H1 (cell line): ENCODE data around the gene OSBPL9. TPM values are rescaled to one million over a fixed set of nuclear protein-coding genes. Genes with fewer than 3 reads are reported as not detected.

Experiments
- CTCF ChIA-PET: fragments of 300-600 bp; sonication (Branson Sonifier 250); formaldehyde crosslinking; loops from one replicate; lab custom pipeline; 2021; ENCODE audit not compliant: partially characterized antibody; lab: Charles Lee
- POLR2A ChIA-PET: fragments of 300-600 bp; sonication (Branson Sonifier 250); formaldehyde crosslinking; loops from one replicate; lab custom pipeline; 2021; ENCODE audit warnings: inconsistent platforms; ENCODE audit not compliant: partially characterized antibody; lab: Charles Lee
- DNase-seq, 2 experiments: peaks; one replicate each; pipeline versions ENCODE4 v3.0.0 to v3.0.0-alpha.2; 2010 to 2022; ENCODE audit warnings: low spot score in 2 of 2, low read depth in 1 of 2, mixed read lengths in 1 of 2
- FAIRE-seq: peaks from 2 replicates; lab custom pipeline; 2011; peaks lifted over from hg19 to GRCh38; lab: Jason Lieb, UNC
- H2AFZ ChIP-seq: 2 replicates; pipeline ENCODE4 v1.8.1; 2012; ENCODE audit warnings: low read length, inconsistent platforms
- H2AK5ac ChIP-seq: 2 replicates; pipeline ENCODE4 v1.6.1; 2013; ENCODE audit warnings: low read depth, low read length
- H2BK120ac ChIP-seq: replicated peaks from 2 replicates; pipeline ENCODE3; 2013; ENCODE audit warnings: low read depth, low read length, inconsistent platforms
- H2BK12ac ChIP-seq: 2 replicates; pipeline ENCODE4 v1.6.1; 2013; ENCODE audit warnings: low read depth, low read length
- H2BK15ac ChIP-seq: 2 replicates; pipeline ENCODE4 v1.6.1; 2013; ENCODE audit warnings: low read length
- H2BK20ac ChIP-seq: 2 replicates; pipeline ENCODE4 v1.6.1; 2013; ENCODE audit warnings: low read length
- H2BK5ac ChIP-seq: 2 replicates; pipeline ENCODE4 v1.6.1; 2013; ENCODE audit warnings: low read depth, low read length
- H3K14ac ChIP-seq: 2 replicates; pipeline ENCODE4 v1.6.1; 2013; ENCODE audit warnings: inconsistent platforms; ENCODE audit not compliant: insufficient read length
- H3K18ac ChIP-seq: 2 replicates; pipeline ENCODE4 v1.6.1; 2013; ENCODE audit warnings: low read length; ENCODE audit errors: extremely low read depth
- H3K23ac ChIP-seq: 2 replicates; pipeline ENCODE4 v1.6.1; 2013; ENCODE audit warnings: inconsistent platforms; ENCODE audit not compliant: insufficient read length
- H3K23me2 ChIP-seq: 2 replicates; pipeline ENCODE4 v1.6.1; 2013; ENCODE audit warnings: low read depth, low read length
- H3K27ac ChIP-seq: 2 replicates; pipeline ENCODE4 v1.6.1; 2011; ENCODE audit warnings: low read depth, low read length, inconsistent platforms
- H3K27me3 ChIP-seq, 4 experiments: replicated peaks in 1 of 4; 1 replicate in 1 of 4; 2 replicates in 3 of 4; pipeline versions ENCODE4 v1.6.1 to v1.8.1; 2011 to 2013; ENCODE audit warnings: low read length in 3 of 4, mild to moderate bottlenecking in 3 of 4, inconsistent platforms in 2 of 4, mixed read lengths in 2 of 4, moderate library complexity in 1 of 4; ENCODE audit not compliant: control insufficient read depth in 3 of 4, insufficient read depth in 3 of 4; ENCODE audit errors: extremely low read depth in 1 of 4
- H3K36me3 ChIP-seq, 4 experiments: 2 replicates each; pipeline versions ENCODE4 v1.6.1 to v1.8.1; 2011 to 2013; ENCODE audit warnings: mild to moderate bottlenecking in 4 of 4, low read length in 3 of 4, moderate library complexity in 2 of 4, control low read depth in 1 of 4, inconsistent platforms in 1 of 4; ENCODE audit not compliant: insufficient read depth in 4 of 4, control insufficient read depth in 2 of 4
- H3K4ac ChIP-seq: replicated peaks from 2 replicates; pipeline ENCODE3; 2013; ENCODE audit warnings: low read length, low read depth, mixed read lengths, inconsistent platforms; ENCODE audit not compliant: insufficient read length
- H3K4me1 ChIP-seq, 4 experiments: replicated peaks in 1 of 4; 1 replicate in 1 of 4; 2 replicates in 3 of 4; pipeline versions ENCODE4 v1.6.1 to v1.8.1; 2011 to 2013; ENCODE audit warnings: low read length in 3 of 4, inconsistent platforms in 2 of 4, mixed read lengths in 1 of 4; ENCODE audit not compliant: insufficient read depth in 4 of 4, control insufficient read depth in 3 of 4
- H3K4me2 ChIP-seq, 2 experiments: 2 replicates each; pipeline versions ENCODE4 v1.6.1 to v1.8.1; 2011 to 2013; ENCODE audit warnings: low read depth in 2 of 2, low read length in 2 of 2, control low read depth in 1 of 2, inconsistent platforms in 1 of 2, mild to moderate bottlenecking in 1 of 2; ENCODE audit not compliant: insufficient read depth in 1 of 2
- H3K4me3 ChIP-seq, 4 experiments: fragments of 200-600, 300-600 bp in 1 of 4; sonication (generic), shearing (Covaris generic), sonication (Bioruptor Twin) in 1 of 4; 2 replicates each; pipeline versions ENCODE4 v1.5.1 to v1.8.1; 2011 to 2016; ENCODE audit warnings: low read length in 4 of 4, low read depth in 3 of 4, control low read depth in 2 of 4, inconsistent platforms in 2 of 4, mild to moderate bottlenecking in 2 of 4, mixed read lengths in 1 of 4, moderate library complexity in 1 of 4; ENCODE audit not compliant: insufficient read depth in 2 of 4; ENCODE audit errors: extremely low read depth in 1 of 4
- H3K56ac ChIP-seq: replicated peaks from 2 replicates; pipeline ENCODE3; 2013; ENCODE audit warnings: low read depth, mild to moderate bottlenecking, mixed read lengths, low read length, inconsistent platforms; ENCODE audit not compliant: insufficient read length
- H3K79me1 ChIP-seq: 2 replicates; pipeline ENCODE4 v1.6.1; 2013; ENCODE audit warnings: low read depth, low read length, control low read depth
- H3K79me2 ChIP-seq, 2 experiments: 2 replicates each; pipeline versions ENCODE4 v1.6.1 to v1.8.1; 2012 to 2013; ENCODE audit warnings: low read length in 2 of 2, mild to moderate bottlenecking in 2 of 2, inconsistent platforms in 1 of 2; ENCODE audit not compliant: insufficient read depth in 2 of 2, control insufficient read depth in 1 of 2
- H3K9ac ChIP-seq, 4 experiments: replicated peaks in 1 of 4; 1 replicate in 1 of 4; 2 replicates in 3 of 4; pipeline versions ENCODE4 v1.6.1 to v1.8.1; 2011 to 2013; ENCODE audit warnings: low read depth in 3 of 4, low read length in 3 of 4, control low read depth in 2 of 4, mild to moderate bottlenecking in 2 of 4, moderate library complexity in 2 of 4, inconsistent platforms in 1 of 4; ENCODE audit errors: extremely low read depth in 1 of 4
- H3K9me3 ChIP-seq, 2 experiments: 2 replicates each; pipeline versions ENCODE4 v1.6.1 to v1.8.1; 2012 to 2013; ENCODE audit warnings: mild to moderate bottlenecking in 2 of 2, moderate library complexity in 2 of 2, control low read depth in 1 of 2, inconsistent platforms in 1 of 2, low read depth in 1 of 2, low read length in 1 of 2, mixed read lengths in 1 of 2; ENCODE audit not compliant: insufficient read depth in 2 of 2
- H4K20me1 ChIP-seq, 2 experiments: replicated peaks in 1 of 2; 2 replicates each; pipeline versions ENCODE3 to v1.8.1; 2011 to 2013; ENCODE audit warnings: inconsistent platforms in 2 of 2, low read length in 2 of 2, mild to moderate bottlenecking in 1 of 2; ENCODE audit not compliant: insufficient read depth in 2 of 2, control insufficient read depth in 1 of 2
- H4K5ac ChIP-seq: 2 replicates; pipeline ENCODE4 v1.6.1; 2013; ENCODE audit warnings: low read length, low read depth, mixed read lengths, inconsistent platforms; ENCODE audit not compliant: insufficient read length
- H4K8ac ChIP-seq: 2 replicates; pipeline ENCODE4 v1.8.0; 2013; ENCODE audit warnings: mild to moderate bottlenecking, moderate library complexity, low read length, inconsistent platforms; ENCODE audit not compliant: insufficient read depth; ENCODE audit errors: extremely low read depth
- H4K91ac ChIP-seq: replicated peaks from 2 replicates; pipeline ENCODE3; 2013; ENCODE audit warnings: low read length, mixed read lengths, inconsistent platforms; ENCODE audit not compliant: insufficient read length
- BACH1 ChIP-seq: IDR thresholded peaks from 2 replicates; pipeline ENCODE4 v1.6.1; 2012; ENCODE audit warnings: low read length, improper control_type of control experiment
- BCL11A ChIP-seq, 2 experiments: IDR thresholded peaks; one replicate each; pipeline ENCODE4 v1.6.1; 2011; ENCODE audit warnings: low read depth in 2 of 2, low read length in 2 of 2, mild to moderate bottlenecking in 2 of 2
- CTBP2 ChIP-seq: IDR thresholded peaks from 2 replicates; pipeline ENCODE4 v1.7.0; 2011; ENCODE audit warnings: borderline replicate concordance, mild to moderate bottlenecking, moderate library complexity, mixed read lengths, low read length; ENCODE audit not compliant: insufficient read depth, insufficient read length
- GABPA ChIP-seq: IDR thresholded peaks from 2 replicates; pipeline ENCODE4 v1.6.1; 2011; ENCODE audit warnings: mild to moderate bottlenecking, low read length, moderate library complexity, borderline replicate concordance; ENCODE audit not compliant: insufficient read depth
- GTF2F1 ChIP-seq: IDR thresholded peaks from 2 replicates; pipeline ENCODE4 v1.6.1; 2012; ENCODE audit warnings: low read depth, low read length, improper control_type of control experiment, borderline replicate concordance
- JUN ChIP-seq: IDR thresholded peaks from 2 replicates; pipeline ENCODE4 v1.6.1; 2011; ENCODE audit warnings: low read depth, mild to moderate bottlenecking, improper control_type of control experiment, low read length
- JUND ChIP-seq: IDR thresholded peaks from 2 replicates; pipeline ENCODE4 v1.6.1; 2011; ENCODE audit warnings: mild to moderate bottlenecking, improper control_type of control experiment, low read length
- KDM1A ChIP-seq: fragments of 200-600, 300-600 bp; sonication (generic); IDR thresholded peaks from 2 replicates; pipeline ENCODE4 v1.7.1; 2016; ENCODE audit warnings: mild to moderate bottlenecking, low read length, borderline replicate concordance
- KDM5A ChIP-seq: fragments of 200-600 bp; IDR thresholded peaks from 2 replicates; pipeline ENCODE4 v1.7.1; 2012; ENCODE audit warnings: mild to moderate bottlenecking, low read length, inconsistent platforms, mixed read lengths
- SUZ12 ChIP-seq: fragments of 200-600 bp; sonication (generic); IDR thresholded peaks from 2 replicates; pipeline ENCODE4 v1.6.1; 2012; ENCODE audit warnings: mild to moderate bottlenecking, inconsistent platforms, low read length, moderate library complexity, mixed read lengths
- YY1 ChIP-seq: IDR thresholded peaks from 2 replicates; pipeline ENCODE4 v1.6.1; 2011; ENCODE audit warnings: low read depth, mild to moderate bottlenecking, low read length
- WGBS, 2 experiments: shearing (Covaris generic) in 1 of 2; methylation state at CpG; one replicate each; pipeline versions ENCODE4 v1.1.6 to v1.1.7; 2013 to 2015; ENCODE audit warnings: low lambda C conversion rate in 2 of 2, mixed read lengths in 2 of 2, inconsistent platforms in 1 of 2, low coverage in 1 of 2, missing lambda C conversion rate in 1 of 2; ENCODE audit not compliant: insufficient replicate concordance in 2 of 2, insufficient coverage in 1 of 2, insufficient read length in 1 of 2; ENCODE audit errors: extremely low coverage in 1 of 2, missing lambda C conversion rate in 1 of 2; 5-methylcytosine and 5-hydroxymethylcytosine counted together
- polyA plus RNA-seq, 7 experiments: library from polyadenylated mRNA; depleted of rRNA in 3 of 7; stranded (reverse) in 5 of 7; unstranded in 2 of 7; fragments of >200 nt in 5 of 7; fragments of 200-250 nt in 2 of 7; gene quantifications; 1 replicate in 5 of 7; 2 replicates in 1 of 7; 4 replicates in 1 of 7; pipeline versions ENCODE4 v1.2.1 to v1.2.3, GENCODE V29; 2011 to 2013; ENCODE audit warnings: missing spikeins in 2 of 7, mixed read lengths in 2 of 7
- total RNA-seq: library from RNA; stranded (reverse); fragmentation: NEBNext Ultra II Directional; extraction: Animal tissue kit (Norgen Biotek cat#: 25700); gene quantifications from 2 replicates; pipeline ENCODE4 v1.2.1, GENCODE V29; 2021
- TF ChIP-seq, protein P1 (sequence below): IDR thresholded peaks from 2 replicates; pipeline ENCODE4 v1.6.1; 2012; ENCODE audit warnings: inconsistent platforms
- TF ChIP-seq, protein P2 (sequence below): IDR thresholded peaks from 2 replicates; pipeline ENCODE4 v1.6.1; 2012; ENCODE audit warnings: low read length, inconsistent platforms

Gene OSBPL9
- total and polyA plus RNA-seq, 2 of the 8 experiments (the other 6 are each of a cell fraction or from before 2014, with no cell fraction given) = 58.2 to 71.6 TPM

DNA sequence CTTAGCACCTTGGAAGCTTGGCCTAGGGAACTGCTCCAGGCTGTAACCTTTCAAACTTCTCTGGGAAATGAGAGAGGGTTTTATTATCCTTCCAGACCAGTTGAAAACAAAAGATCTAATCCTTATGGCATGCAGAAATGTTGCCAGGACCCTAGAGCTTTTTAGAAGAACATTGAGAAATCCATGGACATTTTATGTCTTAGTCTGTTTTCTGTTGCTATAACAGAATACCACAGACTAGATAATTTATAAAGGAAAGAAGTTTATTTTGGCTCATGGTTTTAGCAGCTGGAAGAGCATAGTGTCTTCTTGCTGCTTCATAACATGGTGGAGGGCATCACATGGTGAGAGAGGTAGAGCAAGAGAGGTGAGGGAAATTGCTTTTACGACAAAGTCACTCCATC is 25.8 kb downstream of the OSBPL9 start:
- Histone ChIP-seq H4K5ac (no peak overlapping the region), H4K20me1 (no peaks in the 10 kb centered on the region), H2AFZ (no peak overlapping the region), H3K23ac (no peak overlapping the region), H3K9ac (no peak overlapping the region), H2BK5ac (no peak overlapping the region), H2BK120ac (no peak overlapping the region), H4K8ac (no peak overlapping the region), H3K9me3 (no peaks in the 10 kb centered on the region), H4K91ac (no peak overlapping the region), H3K14ac (no peak overlapping the region), H2BK20ac (no peak overlapping the region), H2AK5ac (no peak overlapping the region), H3K4ac (no peak overlapping the region), H3K79me2 (peaks cover 0 to 12% of the 10 kb centered on the region in 2 experiments; a peak in 2 of 4 replicates), H3K4me3 (no peak overlapping the region), H3K36me3 (no peaks in the 10 kb centered on the region), H3K27me3 (no peaks in the 10 kb centered on the region), H3K27ac (no peak overlapping the region), H2BK15ac (no peak overlapping the region), H3K4me2 (no peak overlapping the region), H2BK12ac (no peak overlapping the region), H3K4me1 (peaks cover 0 to 2% (median 0%) of the 10 kb centered on the region in 4 experiments; a peak in 2 of 7 replicates), H3K23me2 (no peaks in the 10 kb centered on the region), H3K18ac (no peak overlapping the region), H3K56ac (no peak overlapping the region), H3K79me1 (no peaks in the 10 kb centered on the region)
- DNase-seq (no peak), FAIRE-seq (no peak)
- POLR2A ChIA-PET = no interaction called here
- 92% methylated on average over 1 of the region's 1 CpG; no CpG with 5 or more reads in 1 of the 2 experiments for WGBS, 2 experiments
- CTCF ChIA-PET = interaction anchor here (1.3 to 1.6 kb wide), 2 partner anchors 11 to 15 kb away, joined by 4 to 5 read pairs; no protein-coding TSS in a partner anchor
- TF ChIP-seq KDM1A (no peak), JUN (no peak), CTBP2 (no peak), YY1 (no peak), KDM5A (no peak), GABPA (no peak), GTF2F1 (no peak), SUZ12 (no peak), BACH1 (no peak), JUND (no peak), BCL11A (IDR thresholded peaks at IDR 0.05; ENCODE audit: low read depth in 2 of 2, low read length in 2 of 2) (no peak)
- TF ChIP-seq, protein P1, sequence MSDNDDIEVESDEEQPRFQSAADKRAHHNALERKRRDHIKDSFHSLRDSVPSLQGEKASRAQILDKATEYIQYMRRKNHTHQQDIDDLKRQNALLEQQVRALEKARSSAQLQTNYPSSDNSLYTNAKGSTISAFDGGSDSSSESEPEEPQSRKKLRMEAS = no peak
- TF ChIP-seq, protein P2, sequence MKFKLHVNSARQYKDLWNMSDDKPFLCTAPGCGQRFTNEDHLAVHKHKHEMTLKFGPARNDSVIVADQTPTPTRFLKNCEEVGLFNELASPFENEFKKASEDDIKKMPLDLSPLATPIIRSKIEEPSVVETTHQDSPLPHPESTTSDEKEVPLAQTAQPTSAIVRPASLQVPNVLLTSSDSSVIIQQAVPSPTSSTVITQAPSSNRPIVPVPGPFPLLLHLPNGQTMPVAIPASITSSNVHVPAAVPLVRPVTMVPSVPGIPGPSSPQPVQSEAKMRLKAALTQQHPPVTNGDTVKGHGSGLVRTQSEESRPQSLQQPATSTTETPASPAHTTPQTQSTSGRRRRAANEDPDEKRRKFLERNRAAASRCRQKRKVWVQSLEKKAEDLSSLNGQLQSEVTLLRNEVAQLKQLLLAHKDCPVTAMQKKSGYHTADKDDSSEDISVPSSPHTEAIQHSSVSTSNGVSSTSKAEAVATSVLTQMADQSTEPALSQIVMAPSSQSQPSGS = no peak
